TTC549 (cell line): ENCODE data around the gene GABRB1.

Experiments
- FAIRE-seq: peaks from 2 replicates; lab custom pipeline; 2012; peaks lifted over from hg19 to GRCh38; lab: Jason Lieb, UNC

GABRB1 gene

DNA sequence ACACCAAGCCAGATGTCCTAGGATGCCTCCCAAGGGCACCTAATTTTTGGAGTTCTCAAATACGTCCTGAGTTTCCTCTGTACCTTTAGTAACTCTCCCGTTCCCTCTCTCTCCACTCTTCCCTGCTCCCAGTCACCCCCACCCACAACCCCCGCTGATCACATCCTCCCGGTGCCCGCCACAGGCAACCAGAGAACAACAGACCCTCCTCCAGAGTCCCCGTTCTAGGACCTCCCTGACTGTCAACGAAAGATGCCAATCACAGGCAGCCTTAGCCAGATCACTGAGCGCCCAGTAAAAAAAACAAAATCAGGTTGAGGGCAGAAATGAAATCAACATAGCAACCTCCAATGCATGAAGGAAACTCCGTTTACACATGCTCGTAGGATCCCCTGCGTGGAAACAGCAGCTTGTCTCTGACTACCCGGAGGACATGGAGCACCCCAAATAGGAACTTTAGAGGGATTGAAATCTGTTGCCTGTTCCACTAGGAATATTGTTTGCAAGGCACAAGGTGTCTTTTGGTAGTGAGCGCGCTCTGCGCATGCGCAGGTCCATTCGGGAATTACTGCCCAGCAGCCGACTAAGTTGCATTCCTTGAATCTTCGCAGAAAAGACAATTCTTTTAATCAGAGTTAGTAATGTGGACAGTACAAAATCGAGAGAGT is at the start of gene GABRB1:
Gene GABRB1 (plus strand): TSS at position 557 of the 668 bp plus-strand sequence.
- FAIRE-seq = no peak

DNA sequence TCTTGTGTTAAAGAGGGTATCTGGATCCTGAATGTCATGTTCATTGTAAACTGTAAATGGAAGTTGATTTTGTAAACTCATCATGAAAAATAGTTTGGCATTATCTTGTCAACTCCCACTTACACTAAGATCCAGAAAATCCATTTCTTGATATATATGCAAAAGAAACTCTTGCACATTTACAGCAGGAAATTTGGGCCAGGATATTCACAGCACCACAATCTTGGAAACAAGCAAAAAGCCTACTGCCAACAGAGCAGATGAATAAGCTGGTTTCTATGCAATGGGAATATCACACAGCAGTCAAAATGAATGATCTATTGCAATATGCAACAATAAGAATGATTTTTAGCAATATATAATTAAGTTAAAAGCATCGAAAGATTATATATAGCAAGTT is 46.6 kb upstream of the GABRB1 start:
- no peak for FAIRE-seq

DNA sequence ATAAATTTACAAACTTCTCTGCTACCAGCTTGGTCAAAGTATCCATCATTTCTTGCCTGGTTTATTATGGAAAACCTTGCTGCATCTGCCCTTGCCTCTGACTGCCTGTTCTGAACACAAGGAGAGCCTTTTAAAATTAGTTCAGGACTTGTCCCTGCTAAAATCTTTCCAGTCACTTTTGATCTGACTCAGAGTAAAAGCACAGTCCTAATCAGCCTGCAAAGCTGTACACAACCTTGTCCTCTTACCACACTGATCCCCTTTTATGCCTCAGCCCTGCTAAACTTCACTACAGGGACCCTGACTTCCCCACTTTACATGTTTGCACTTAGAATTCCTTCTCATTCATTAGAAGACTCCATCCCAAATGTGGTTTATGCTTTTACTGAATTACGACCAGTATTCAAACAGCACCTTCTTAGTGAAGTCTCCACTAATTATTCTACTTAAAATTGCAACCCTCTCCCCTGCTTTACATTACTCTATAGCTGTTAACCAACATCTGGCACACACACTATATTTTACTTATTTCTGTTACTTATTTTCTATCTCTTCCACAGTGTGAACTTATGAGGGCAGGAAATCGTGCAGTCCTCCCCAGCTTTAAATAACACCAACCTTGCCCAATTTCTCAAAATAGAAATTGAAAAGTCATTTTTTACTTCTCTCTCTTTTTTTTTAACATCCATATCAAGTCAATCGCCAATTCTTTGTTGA is 44.3 kb upstream of the GABRB1 start:
- FAIRE-seq = no peak

DNA sequence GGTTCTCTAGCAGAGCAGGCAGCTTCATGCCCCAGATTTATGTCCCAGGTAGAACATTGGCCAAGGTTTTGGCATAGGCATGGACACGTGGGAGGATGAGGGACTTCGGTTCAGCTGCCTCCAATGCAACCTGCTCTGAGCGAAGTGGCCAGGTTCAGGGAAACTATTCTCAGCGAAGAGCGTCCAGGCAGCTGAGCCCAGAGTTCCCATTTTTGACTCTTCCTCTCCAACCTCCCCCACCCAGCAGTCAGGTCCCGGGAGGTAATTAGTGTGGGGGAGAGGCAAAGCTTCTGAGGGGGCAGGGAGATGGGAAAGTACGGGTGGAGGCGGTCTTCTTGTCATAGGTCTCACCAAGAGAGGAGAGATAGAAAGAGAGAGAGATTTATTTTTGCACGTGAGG is 39.0 kb upstream of the GABRB1 start:
- FAIRE-seq = no peak

DNA sequence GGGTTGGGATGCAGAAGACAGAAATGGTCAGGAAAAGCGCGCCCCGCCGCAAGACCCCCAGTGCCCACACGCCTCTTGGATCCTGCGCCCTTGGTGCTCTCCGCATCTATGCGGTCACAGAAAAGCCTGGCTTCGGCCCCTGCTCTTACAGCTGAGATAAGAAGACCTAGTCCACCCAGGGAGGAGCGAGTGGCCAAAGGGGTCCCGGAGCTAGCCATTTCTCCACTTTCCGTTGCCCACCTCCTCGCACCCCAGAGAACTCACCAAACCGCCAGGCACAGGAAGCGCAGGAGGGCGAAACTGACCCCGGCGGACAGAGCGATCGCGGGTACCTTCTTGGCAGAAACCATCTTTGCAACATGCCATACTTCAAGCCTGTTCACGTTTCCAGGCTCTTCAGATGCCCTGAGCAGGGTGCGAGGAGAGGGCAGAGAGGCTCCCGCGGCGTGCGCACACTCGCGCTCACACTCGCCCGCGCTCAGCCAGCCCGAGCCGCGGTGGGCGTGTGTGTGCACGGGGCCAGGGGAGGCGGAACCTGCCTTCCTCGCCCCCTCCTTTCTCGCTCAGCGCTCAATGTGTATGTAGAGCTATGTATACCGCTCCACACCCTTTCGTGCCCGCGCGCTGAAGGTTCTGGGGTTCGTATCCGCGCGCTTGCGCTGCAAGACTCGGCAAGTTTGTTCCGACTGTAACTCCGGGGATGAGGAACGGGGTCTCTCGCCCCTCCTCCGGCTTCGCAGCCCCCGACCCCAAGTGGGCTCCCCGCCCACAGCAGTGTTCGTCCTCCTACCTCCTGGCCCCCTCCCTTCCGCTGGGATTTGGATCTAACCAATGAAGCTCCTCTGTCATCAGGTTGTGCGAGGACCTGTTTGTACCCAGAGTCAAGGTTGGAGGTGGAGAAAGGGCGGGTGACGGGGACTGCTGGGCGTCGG is 38.0 kb upstream of the GABRB1 start, which contains the start of gene GABRA4:
Gene GABRA4 (minus strand): TSS at position 507 of the 932 bp plus-strand sequence. CDS start 157 bp downstream, at position 350.
- FAIRE-seq = no peak

DNA sequence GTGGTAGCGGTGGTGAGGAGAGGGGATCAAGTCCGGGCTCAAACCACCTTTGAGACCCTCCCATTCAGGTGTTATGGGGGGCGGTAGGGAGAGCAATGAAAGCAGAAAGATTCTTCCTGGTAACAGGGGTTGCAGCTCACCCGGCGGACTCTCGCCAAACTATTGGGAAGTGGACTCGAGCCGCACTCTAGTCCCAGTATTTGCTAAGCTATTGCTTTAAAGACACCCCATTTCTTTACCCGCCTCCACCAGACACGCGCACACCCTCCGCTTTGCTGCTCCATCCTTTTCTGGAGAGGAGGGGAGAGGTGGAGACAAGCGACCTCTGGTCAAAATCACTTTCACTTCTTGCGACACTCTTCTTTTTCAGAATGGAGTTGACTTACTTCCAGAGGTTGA is 37.4 kb upstream of the GABRB1 start:
- FAIRE-seq = no peak

DNA sequence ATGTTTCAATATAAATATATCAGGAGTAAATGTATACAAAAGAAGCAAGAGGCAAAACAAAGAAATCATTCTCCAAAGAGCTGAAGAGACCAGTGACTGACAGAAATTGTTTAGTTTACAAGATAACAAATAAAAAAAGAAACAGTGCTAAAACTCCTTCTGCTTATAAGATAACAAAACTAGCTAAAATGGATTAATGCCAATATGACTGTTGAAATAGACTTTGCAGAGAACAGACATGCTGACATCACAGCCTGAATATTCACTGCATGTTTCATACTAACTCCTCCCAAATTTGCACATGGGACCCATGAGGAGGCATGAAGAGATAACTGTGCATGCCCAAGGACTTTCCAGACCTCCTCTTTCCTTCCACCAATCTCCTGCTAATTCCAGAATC is 31.8 kb upstream of the GABRB1 start:
- FAIRE-seq = no peak

DNA sequence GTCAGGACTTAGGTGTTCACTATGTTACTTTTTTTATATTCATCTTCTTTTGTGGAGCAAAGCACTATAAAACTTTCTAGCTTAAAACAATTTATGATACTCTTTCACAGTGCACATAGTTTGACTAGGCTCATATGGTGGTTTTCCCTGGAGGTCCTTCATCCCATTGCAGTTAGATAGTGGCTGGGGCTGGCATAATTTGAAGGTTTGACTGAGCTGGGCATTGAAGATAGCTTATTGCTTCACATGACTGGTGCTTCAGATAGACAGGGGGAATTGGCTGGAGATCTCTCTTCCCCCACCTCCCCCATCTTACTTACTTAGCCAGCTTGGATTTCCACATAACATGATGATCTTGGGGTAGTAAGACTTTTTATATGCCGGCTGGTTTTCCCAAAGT is 31.0 kb upstream of the GABRB1 start:
- no peak for FAIRE-seq

DNA sequence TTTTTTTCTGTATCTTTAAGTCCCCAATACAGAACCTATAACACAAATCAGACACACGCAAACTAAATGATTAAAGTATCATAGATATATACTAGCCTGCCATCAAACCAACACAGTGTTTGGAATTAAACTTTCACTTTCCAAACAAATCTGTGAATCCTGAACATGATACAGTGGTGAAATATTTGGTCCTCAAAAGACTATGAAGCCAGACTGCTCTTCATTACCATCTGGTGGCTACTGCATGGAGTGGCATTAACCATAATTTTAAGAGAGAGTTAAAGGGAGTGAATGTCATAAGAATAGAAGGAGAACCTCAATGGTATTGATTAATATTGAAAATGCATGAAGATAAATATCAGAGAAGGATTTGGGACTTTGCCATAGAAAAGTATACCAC is 28.8 kb upstream of the GABRB1 start:
- no peak for FAIRE-seq

DNA sequence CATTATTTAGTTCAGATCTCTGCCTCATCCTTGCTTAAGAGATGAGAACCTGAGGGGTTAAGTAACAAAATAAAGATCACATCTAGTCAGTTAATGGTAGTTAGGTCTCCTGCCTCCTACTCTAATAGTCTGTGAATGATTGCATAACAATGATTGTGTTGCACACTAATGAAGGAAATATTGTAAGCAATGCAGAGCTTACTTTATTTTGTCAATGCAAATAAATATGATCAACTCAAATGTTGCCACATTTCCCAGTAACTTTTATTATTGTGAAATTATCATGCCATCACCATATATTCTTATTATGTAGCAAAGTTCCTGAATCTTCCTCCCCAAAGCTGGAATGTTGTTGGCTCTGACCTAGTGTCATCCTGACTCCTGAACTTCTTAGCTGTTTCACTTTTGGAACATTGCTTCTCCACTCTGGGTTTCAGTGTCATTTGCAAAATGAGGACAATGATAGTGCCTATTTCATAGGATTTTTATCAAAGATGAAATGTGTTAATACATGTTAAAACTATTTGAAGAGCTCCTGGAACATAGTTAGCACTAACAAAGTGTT is 20.9 kb upstream of the GABRB1 start:
- FAIRE-seq = no peak

DNA sequence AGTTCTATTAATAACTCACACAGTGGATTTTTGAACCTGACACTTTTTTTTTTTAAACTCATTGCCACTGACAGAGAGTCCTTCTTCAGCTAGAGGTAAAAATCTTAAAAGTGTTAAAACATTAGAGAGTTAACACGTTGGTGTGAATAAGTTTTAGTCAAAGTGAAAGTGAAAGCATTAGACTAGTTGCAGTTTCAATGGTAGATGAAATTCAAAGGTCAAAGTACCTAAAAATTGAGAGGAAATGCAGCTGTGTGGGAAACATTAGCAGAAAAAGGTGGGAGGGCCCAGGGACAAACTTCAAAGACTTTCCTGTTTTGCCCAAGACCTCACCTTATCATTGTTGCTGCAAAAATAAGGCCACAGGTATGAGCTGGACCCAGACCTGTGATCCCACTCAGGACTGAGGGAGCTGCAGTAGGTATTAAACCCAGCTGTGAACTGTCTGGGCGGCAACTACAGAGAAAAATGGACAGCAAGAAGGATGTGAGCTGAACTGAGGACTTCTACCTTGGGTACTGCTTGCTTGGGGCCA is 20.4 kb upstream of the GABRB1 start:
- no peak for FAIRE-seq

DNA sequence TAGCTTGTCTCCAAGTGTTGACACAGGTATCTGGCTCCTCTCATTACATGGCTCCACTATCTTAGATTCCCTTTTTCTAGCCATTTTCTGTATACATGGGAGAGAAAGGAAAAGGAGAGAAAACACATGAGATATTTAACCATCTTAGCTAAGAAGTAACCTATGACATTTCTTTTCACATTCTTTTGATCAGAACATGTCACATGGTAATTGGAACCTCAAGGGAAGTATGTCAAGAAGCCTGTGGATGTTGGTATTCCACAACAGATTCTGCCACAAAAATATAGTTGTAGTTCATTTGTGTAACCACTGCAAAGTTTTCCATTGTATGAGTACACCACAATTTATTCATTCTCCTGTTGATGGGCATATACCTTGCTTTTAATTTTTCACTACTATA is 18.7 kb upstream of the GABRB1 start:
- FAIRE-seq = no peak

DNA sequence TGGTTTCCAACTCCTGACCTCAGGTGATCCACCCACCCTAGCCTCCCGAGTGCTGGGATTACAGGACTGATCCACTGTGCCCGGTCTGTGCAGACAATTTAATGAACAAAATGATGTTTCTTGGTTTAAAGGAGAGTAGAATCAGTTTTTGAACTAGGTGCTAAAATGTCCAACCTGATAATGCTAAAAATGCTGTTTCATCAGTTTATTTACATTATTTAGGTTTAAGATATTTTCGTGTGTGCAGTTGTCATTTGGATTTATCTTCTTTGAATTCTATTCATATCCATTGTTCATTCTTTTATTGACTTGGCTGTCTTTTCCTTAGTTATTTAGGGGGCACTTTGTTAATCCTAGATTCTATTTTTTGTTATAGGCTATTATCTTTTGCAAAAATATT is 18.0 kb upstream of the GABRB1 start:
- no peak for FAIRE-seq

DNA sequence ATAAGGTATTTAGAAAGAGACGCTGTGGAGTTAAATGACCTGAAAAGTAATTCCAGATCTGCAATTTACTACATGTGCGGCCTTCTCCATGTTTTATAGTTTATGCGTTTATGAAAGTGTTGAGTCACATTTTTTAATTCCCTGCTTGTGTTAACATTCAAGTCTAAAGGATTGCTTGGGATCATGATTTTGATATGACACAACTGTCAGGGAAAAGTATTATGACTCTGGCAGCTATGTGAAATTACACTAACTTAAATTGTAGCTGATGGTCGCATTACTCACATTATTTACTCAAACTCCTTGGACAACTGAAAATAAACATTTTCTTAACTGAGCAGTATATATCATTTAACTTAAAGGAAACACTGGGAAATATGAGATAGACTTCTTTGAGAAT is 14.3 kb upstream of the GABRB1 start:
- FAIRE-seq = no peak

DNA sequence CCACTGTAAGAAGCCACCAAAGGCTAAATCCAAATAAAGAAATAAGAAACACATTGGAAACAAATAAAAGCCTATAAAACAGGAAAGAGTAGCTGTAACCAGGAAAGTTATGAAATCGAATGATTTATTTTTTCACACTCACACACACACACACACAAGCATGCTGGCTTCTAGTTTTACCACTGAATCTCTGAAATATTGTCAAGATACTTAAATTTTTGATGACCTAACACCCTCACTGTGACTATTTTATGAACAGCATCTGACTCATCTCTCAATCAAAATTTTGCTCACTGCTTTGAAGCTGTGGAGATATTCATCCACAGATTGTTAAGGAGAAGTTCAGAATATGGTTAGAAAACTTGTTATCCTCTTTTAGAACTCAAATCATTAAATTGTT is 13.9 kb upstream of the GABRB1 start:
- no peak for FAIRE-seq

DNA sequence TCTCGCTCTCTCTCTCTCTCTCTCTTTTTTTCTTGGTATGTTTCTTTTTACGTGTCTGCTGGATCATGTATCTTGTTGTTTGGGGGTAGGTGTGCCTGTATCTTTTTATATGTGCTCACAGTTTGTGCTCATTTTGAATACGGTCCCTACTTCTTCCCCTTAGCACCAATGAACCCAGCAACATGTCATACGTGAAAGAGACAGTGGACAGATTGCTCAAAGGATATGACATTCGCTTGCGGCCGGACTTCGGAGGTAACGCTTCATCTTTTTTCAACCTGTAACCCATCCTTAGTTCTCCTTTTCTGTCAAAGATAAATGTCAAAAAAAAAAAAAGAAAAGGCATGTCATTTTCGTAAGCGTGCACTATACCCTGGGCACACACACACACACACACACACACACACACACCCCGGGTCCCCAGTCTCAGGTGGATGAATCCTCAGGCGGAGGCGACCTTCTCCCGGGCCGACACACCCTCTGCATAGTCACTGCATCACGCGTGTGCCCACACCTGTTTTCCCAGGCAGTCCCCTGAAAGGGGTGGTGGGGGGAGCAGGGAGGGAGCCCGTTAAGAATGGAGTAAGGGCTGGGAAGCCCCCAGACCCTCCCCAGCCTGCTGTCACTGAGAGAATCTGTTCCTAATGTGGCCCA is 511 bp downstream of the GABRB1 start:
- FAIRE-seq = no peak

DNA sequence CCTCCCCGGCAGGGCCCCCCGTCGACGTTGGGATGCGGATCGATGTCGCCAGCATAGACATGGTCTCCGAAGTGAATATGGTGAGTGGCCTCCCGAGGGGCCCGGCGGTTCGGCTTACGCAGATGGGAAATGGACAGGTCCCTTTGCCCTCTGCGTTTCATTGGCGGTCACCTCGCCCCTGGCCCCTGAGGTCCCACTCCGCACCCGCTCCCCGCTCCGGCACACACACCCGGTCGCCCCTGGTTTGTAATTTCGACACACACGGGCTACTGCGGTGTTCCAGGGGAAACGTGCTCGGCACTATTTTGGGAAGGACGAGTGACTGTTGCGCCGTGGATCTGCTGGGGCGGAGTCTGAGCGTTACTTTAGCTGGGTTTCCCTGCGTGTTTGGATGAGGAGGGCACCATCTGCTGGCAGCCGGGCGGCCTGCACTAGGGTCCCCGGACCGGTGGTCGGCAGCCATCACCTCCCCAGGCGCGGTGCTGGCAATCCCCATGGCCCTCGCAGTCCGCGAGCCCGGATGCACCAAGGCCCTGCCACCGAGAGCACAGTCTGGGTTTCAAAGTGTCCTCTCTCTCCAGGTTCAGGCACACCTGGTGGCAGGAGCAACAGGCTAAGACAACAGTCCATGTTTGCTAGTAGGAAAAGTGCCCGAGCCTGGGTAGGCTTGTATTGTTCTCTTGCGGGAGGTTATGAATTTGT is 1.2 kb downstream of the GABRB1 start:
- no peak for FAIRE-seq

DNA sequence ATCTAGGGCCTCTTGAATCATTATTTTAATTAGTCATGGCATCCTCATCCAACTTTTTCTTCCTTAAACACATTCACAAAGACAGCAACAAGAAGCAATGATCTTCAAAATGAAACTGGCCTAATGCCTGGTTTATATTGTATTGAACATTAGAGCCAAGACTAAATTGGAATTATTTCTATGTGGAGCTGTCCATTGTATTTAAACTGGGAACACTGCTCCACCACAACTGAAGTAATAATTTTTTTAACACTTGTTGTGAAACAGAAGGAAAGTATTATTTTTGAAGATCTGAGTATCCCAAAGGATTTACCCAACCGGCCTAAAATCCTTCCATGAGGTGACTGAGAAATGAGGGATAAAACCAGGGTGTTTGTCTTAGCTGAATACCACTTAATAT is 6.9 kb downstream of the GABRB1 start:
- FAIRE-seq = no peak

DNA sequence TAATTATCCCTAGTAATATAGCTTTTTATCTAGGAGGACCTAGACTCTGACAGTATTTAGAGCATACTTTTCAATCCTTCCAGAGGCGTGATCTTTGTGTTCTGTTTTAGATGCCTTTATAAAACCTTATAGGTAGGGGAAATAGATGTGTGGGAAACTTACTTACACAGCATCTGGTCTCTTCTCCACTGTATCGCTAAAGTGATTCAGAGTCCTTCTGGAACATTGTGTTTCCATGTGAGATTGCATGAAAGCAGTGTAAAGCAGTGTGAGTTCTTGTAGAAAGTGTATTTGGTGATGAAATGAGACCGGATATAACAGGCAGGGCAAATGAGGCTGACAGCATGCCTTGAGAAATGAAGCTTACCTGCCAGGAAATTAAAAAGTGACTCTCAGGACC is 9.5 kb downstream of the GABRB1 start:
- no peak for FAIRE-seq

DNA sequence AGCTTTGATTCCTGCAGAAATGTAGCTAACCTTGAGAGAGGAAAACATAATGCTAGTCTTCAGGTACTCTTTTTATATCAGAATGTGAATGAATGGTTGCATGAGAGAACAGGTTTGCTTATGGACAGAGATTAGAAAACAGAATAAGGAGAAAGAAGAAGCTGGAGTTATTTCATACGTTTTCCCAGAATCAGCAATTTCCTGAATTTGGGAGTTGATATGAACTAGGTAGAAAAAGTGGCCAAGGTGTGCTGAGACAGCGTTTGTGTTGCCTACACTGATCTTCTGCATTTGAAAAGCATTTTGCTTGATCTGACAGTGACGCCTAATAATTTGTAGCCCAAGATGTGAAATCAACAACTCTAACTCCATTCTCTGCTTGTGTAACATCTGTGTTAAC is 12.5 kb downstream of the GABRB1 start:
- FAIRE-seq = no peak

DNA sequence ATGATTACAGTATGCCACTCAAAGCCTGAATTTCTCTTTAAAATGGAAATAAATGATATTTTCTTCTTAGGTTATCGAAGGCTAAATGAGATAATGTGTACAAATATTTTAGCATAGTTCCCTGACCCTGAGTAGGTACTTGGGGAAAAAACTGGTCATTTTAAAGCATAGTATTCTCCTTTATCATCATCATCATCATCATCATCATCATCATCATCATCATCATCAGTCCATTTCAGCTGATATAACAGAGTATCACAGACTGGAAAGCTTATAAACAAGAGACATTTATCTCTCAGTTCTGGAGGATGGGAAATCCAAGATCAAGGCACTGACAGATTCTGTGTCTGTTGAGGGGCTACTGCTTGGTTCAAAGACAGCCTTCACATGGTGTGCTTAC is 13.9 kb downstream of the GABRB1 start:
- no peak for FAIRE-seq
